ENCODE data around the gene HDAC3.

Gene HDAC3

GRCh38 chr5:141598391-141599345 is 38.0 kb downstream of the HDAC3 start:
- DNase-seq = peak; percentile 44

GRCh38 chr5:141597814-141598213 is 38.8 kb downstream of the HDAC3 start:
- DNase-seq = no peak

- DNase-seq = no peak
Measured at GRCh38 chr5:141597394-141597793, 39.3 kb downstream of the HDAC3 start.

DNA sequence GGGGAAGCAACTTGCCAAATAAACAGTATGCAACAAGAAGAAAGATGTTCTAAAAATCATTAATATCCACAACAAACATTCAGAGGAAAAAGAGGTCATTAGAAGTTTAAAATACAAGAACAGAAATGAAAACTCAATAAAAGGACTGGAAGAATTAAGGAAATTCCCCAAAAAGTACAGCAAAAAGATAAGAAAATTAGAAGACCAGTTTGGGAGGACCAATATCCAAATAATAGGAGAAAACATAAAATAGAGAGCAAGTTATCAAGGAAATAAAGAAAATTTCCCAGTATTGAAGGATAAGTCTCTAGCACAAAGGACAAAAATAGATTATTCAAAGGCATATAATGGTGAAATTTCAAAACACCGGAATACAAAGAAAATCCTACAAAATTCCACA is 39.8 kb downstream of the HDAC3 start:
- DNase-seq = no peak

- DNase-seq = no peak
Measured at GRCh38 chr5:141590127-141590526, 46.5 kb downstream of the HDAC3 start.

GRCh38 chr5:141586246-141586645 is 50.4 kb downstream of the HDAC3 start:
- DNase-seq = no peak

DNA sequence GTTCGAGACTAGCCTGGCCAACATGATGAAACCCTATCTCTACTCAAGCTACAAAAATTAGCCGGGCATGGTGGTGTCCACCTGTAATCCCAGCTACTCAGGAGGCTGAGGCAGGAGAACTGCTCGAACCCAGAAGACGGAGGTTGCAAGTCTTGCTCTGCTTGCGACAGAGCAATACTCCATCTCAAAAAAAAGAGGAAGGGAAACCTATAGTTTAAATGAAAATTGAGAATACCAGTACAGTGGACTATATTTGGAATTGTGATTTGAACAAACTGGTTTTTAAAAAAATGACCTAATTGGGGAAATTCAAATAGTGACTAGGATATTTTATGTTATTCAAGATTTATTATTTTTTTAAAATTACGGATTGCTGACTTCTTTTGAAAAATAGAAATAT is 51.1 kb downstream of the HDAC3 start:
- DNase-seq = no peak

DNA sequence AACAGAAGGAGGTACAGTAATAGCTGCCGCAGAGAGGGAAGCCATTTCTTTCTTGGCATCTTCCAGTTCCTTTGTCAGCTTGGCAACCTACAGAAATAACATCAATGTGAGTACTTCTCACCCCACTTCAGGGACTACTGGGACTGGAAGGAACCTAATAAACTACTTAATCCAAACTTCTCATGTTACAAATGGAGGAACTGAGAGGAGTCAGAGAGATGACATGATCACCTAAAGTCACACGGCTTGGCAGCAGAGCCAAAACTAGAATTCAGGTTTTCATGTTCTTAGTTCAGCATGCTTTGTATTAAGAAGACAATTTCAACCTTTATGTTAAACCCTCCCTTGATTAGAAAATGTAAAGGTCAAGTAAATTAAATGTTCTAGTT is 62.5 kb downstream of the HDAC3 start:
- DNase-seq = no peak

DNA sequence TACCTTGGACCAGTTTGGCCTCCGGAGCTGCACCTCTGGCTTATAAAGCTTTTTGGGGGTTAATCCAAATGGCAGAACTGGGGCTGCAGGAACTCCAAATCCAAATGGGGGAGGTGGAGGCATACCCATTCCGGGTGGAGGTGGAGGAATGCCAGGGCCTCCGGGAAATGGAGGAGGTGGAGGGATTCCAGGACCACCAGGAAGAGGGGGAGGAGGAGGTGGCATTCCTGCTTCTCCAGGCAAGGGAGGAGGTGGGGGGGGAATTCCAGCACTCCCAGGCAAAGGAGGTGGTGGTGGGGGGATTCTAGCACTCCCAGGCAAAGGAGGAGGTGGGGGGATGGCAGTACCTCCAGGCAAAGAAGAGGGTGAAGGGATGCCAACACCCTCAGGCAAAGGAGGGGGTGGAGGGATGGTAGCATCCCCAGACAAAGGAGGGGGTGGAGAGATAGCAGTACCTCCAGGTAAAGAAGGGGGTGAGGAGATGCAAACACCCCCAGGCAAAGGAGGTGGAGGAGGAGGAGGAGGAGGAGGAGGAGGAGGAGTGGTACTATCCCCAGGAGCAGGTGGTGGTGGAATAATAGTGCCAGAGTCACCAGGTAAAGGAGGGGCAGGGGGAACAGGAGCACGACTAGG is 63.0 kb downstream of the HDAC3 start:
- no peak for DNase-seq

Data from fibroblast of upper back skin (primary cell).